Measurements from ENCODE around the gene NAT8.
"Not testable (repeated sequence)": the region's sequence is repeated elsewhere in the genome, so short reads cannot be mapped to it uniquely, and the experiment has no call there.

NAT8 gene

GRCh38 chr2:73638429-73638828 lies 3.8 kb downstream of the NAT8 start:
- DNase-seq (ENCODE audit: low read depth in 1 of 2, low spot score in 1 of 2): no peak

- not testable (repeated sequence) for DNase-seq (ENCODE audit: low read depth in 1 of 2, low spot score in 1 of 2)
These were observed 5.2 kb downstream of the NAT8 start for GRCh38 chr2:73636977-73637376.

GRCh38 chr2:73630662-73631266 lies 11.5 kb downstream of the NAT8 start:
- DNase-seq (ENCODE audit: low read depth in 1 of 2, low spot score in 1 of 2): not testable (repeated sequence)

GRCh38 chr2:73628493-73628892 lies 13.7 kb downstream of the NAT8 start:
- DNase-seq (ENCODE audit: low read depth in 1 of 2, low spot score in 1 of 2): not testable (repeated sequence)

- not testable (repeated sequence) for DNase-seq (ENCODE audit: low read depth in 1 of 2, low spot score in 1 of 2)
These were observed 16.0 kb downstream of the NAT8 start for GRCh38 chr2:73626237-73626636.

GRCh38 chr2:73624625-73625024 lies 17.6 kb downstream of the NAT8 start:
- DNase-seq (ENCODE audit: low read depth in 1 of 2, low spot score in 1 of 2): not testable (repeated sequence)

- not testable (repeated sequence) for DNase-seq (ENCODE audit: low read depth in 1 of 2, low spot score in 1 of 2)
These were observed 18.2 kb downstream of the NAT8 start for GRCh38 chr2:73624036-73624435.

GRCh38 chr2:73619925-73620324 lies 22.3 kb downstream of the NAT8 start:
- DNase-seq (ENCODE audit: low read depth in 1 of 2, low spot score in 1 of 2): not testable (repeated sequence)

- DNase-seq (ENCODE audit: low read depth in 1 of 2, low spot score in 1 of 2): no peak
These were observed 27.2 kb downstream of the NAT8 start for GRCh38 chr2:73614997-73615396.

- no peak for DNase-seq (ENCODE audit: low read depth in 1 of 2, low spot score in 1 of 2)
These were observed 28.1 kb downstream of the NAT8 start for GRCh38 chr2:73614105-73614504.

- DNase-seq (ENCODE audit: low read depth in 1 of 2, low spot score in 1 of 2): no peak
These were observed 30.4 kb downstream of the NAT8 start for GRCh38 chr2:73611867-73612266.

- no peak for DNase-seq (ENCODE audit: low read depth in 1 of 2, low spot score in 1 of 2)
These were observed 31.0 kb downstream of the NAT8 start for GRCh38 chr2:73611193-73611592.

- no peak for DNase-seq (ENCODE audit: low read depth in 1 of 2, low spot score in 1 of 2)
These were observed 32.1 kb downstream of the NAT8 start for GRCh38 chr2:73610111-73610510.

- DNase-seq (ENCODE audit: low read depth in 1 of 2, low spot score in 1 of 2): not testable (repeated sequence)
These were observed 37.6 kb downstream of the NAT8 start for GRCh38 chr2:73604589-73604988.

- not testable (repeated sequence) for DNase-seq (ENCODE audit: low read depth in 1 of 2, low spot score in 1 of 2)
These were observed 39.1 kb downstream of the NAT8 start for GRCh38 chr2:73603099-73603588.

- DNase-seq (ENCODE audit: low read depth in 1 of 2, low spot score in 1 of 2): no peak
These were observed 40.4 kb downstream of the NAT8 start for GRCh38 chr2:73601780-73602179.

- DNase-seq (ENCODE audit: low read depth in 1 of 2, low spot score in 1 of 2): no peak
These were observed 48.0 kb downstream of the NAT8 start for GRCh38 chr2:73594251-73594650.

GRCh38 chr2:73593680-73594079 lies 48.5 kb downstream of the NAT8 start:
- DNase-seq (ENCODE audit: low read depth in 1 of 2, low spot score in 1 of 2): no peak
